Liver (tissue), 9 donors: ENCODE data around the gene HRC. TPM values are rescaled to one million over a fixed set of nuclear protein-coding genes. Genes with fewer than 3 reads are reported as not detected.

Experiments
- DNase-seq: peaks from one replicate; pipeline ENCODE4 v3.0.0-alpha.2; 2017; ENCODE audit warnings: low spot score
- H3K27ac ChIP-seq, 2 donors: one replicate each; pipeline ENCODE4 v1.7.0; 2013; ENCODE audit warnings: inconsistent platforms in 2 of 2, low read length in 2 of 2, control low read depth in 1 of 2, low read depth in 1 of 2, mild to moderate bottlenecking in 1 of 2
- H3K27me3 ChIP-seq, 4 donors: one replicate each; pipeline versions ENCODE4 v1.6.1 to v1.7.0; 2013; ENCODE audit warnings: low read length in 3 of 4, inconsistent platforms in 1 of 4, mild to moderate bottlenecking in 1 of 4, moderate library complexity in 1 of 4; ENCODE audit not compliant: control insufficient read depth in 4 of 4, insufficient read depth in 4 of 4
- H3K36me3 ChIP-seq, 4 donors: one replicate each; pipeline versions ENCODE4 v1.6.1 to v1.7.0; 2013; ENCODE audit warnings: low read length in 3 of 4, mild to moderate bottlenecking in 3 of 4, low read depth in 1 of 4, moderate library complexity in 1 of 4; ENCODE audit not compliant: control insufficient read depth in 4 of 4, insufficient read depth in 3 of 4
- H3K4me1 ChIP-seq, 4 donors: one replicate each; pipeline versions ENCODE4 v1.6.1 to v1.7.0; 2013; ENCODE audit warnings: low read length in 3 of 4, mild to moderate bottlenecking in 3 of 4, moderate library complexity in 1 of 4; ENCODE audit not compliant: control insufficient read depth in 4 of 4, insufficient read depth in 4 of 4
- H3K4me3 ChIP-seq, 3 donors: one replicate each; pipeline versions ENCODE4 v1.6.1 to v1.7.0; 2013; ENCODE audit warnings: low read length in 3 of 3, control low read depth in 1 of 3, low read depth in 1 of 3, mild to moderate bottlenecking in 1 of 3
- H3K9ac ChIP-seq, 2 donors: one replicate each; pipeline ENCODE4 v1.7.0; 2013; ENCODE audit warnings: low read length in 2 of 2, mild to moderate bottlenecking in 2 of 2, moderate library complexity in 2 of 2, control low read depth in 1 of 2, low read depth in 1 of 2
- H3K9me3 ChIP-seq, 4 donors: one replicate each; pipeline versions ENCODE4 v1.6.1 to v1.7.0; 2013; ENCODE audit warnings: low read length in 3 of 4; ENCODE audit not compliant: control insufficient read depth in 4 of 4
- CTCF ChIP-seq: fragments of 150-350 bp; IDR thresholded peaks from 2 replicates; pipeline ENCODE4 v1.5.1; 2017; ENCODE audit warnings: improper control_type of control experiment, low read depth, low read length; ENCODE audit not compliant: missing input control
- EGR1 ChIP-seq, 2 donors: IDR thresholded peaks; 2 replicates each; pipeline ENCODE4 v1.6.1; 2016 to 2018; ENCODE audit warnings: antibody characterized with exemption in 2 of 2, low read depth in 2 of 2
- FOXA1 ChIP-seq: IDR thresholded peaks from 2 replicates; pipeline ENCODE4 v1.6.1; 2016; ENCODE audit warnings: antibody characterized with exemption
- FOXA2 ChIP-seq: IDR thresholded peaks from 2 replicates; pipeline ENCODE4 v1.6.1; 2016; ENCODE audit warnings: antibody characterized with exemption
- HNF4G ChIP-seq: IDR thresholded peaks from 2 replicates; pipeline ENCODE4 v1.6.1; 2016; ENCODE audit warnings: antibody characterized with exemption
- JUND ChIP-seq, 2 donors: IDR thresholded peaks; 2 replicates each; pipeline ENCODE4 v1.6.1; 2016; ENCODE audit warnings: antibody characterized with exemption in 2 of 2
- NR2F2 ChIP-seq: IDR thresholded peaks from 2 replicates; pipeline ENCODE4 v1.6.1; 2016; ENCODE audit warnings: antibody characterized with exemption
- RAD21 ChIP-seq, 2 donors: IDR thresholded peaks; 2 replicates each; pipeline ENCODE4 v1.6.1; 2016; ENCODE audit warnings: antibody characterized with exemption in 2 of 2, mild to moderate bottlenecking in 2 of 2
- RXRA ChIP-seq, 2 donors: IDR thresholded peaks; 2 replicates each; pipeline ENCODE4 v1.6.1; 2017 to 2018; ENCODE audit warnings: antibody characterized with exemption in 2 of 2, mild to moderate bottlenecking in 1 of 2
- SP1 ChIP-seq: IDR thresholded peaks from 2 replicates; pipeline ENCODE4 v1.6.1; 2018; ENCODE audit warnings: antibody characterized with exemption, mild to moderate bottlenecking
- TAF1 ChIP-seq: conservative IDR thresholded peaks from 2 replicates; pipeline ENCODE4 v1.6.1; 2016; ENCODE audit warnings: antibody characterized with exemption, mild to moderate bottlenecking
- YY1 ChIP-seq: IDR thresholded peaks from 2 replicates; pipeline ENCODE4 v1.6.1; 2016; ENCODE audit warnings: antibody characterized with exemption, mild to moderate bottlenecking
- WGBS: extraction: QIAGEN DNeasy Blood & Tissue Kit; methylation state at CpG from one replicate; pipeline ENCODE4 v1.1.7; 2013; 5-methylcytosine and 5-hydroxymethylcytosine counted together
- polyA plus RNA-seq, 2 donors: library from polyadenylated mRNA; stranded (reverse) in 1 of 2; unstranded in 1 of 2; fragments of 200-250 nt in 1 of 2; fragments of >200 nt in 1 of 2; fragmentation: Nextera tagmentation in 1 of 2; extraction: Ambion mirVana in 1 of 2; gene quantifications; one replicate each; pipeline versions ENCODE4 v1.2.1 to v1.2.3, GENCODE V29; 2013 to 2015
- total RNA-seq, 2 donors: library from RNA; depleted of rRNA; stranded (reverse); fragments of >200 nt; gene quantifications; one replicate each; pipeline ENCODE4 v1.2.3, GENCODE V29; 2014
- TF ChIP-seq, protein P1 (sequence below): IDR thresholded peaks from 2 replicates; pipeline ENCODE4 v1.6.1; 2016; ENCODE audit warnings: antibody characterized with exemption
- TF ChIP-seq, protein P2 (sequence below): IDR thresholded peaks from 2 replicates; pipeline ENCODE4 v1.6.1; 2016; ENCODE audit warnings: antibody characterized with exemption, mild to moderate bottlenecking
- TF ChIP-seq, protein P3 (sequence below): IDR thresholded peaks from 2 replicates; pipeline ENCODE4 v1.6.1; 2016; ENCODE audit warnings: antibody characterized with exemption
- donor health status: healthy.
- donor health status: healthy.
- donor health status: healthy.
- donor health status: healthy.
- donor health status: healthy.

Gene HRC
- total and polyA plus RNA-seq, 4 donors, result 0.25 to 1.2 (median 0.84) TPM

- TF ChIP-seq CTCF, result no peak
- TF ChIP-seq FOXA2, result no peak
- TF ChIP-seq RXRA (IDR thresholded peaks at IDR 0.05), result no peak
- TF ChIP-seq, protein P1, sequence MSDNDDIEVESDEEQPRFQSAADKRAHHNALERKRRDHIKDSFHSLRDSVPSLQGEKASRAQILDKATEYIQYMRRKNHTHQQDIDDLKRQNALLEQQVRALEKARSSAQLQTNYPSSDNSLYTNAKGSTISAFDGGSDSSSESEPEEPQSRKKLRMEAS, result no peak
Measured at GRCh38 chr19:49109569-49110233, 45.5 kb downstream of the HRC start (continued).

- H3K4me3 ChIP-seq, result no peak overlapping the region
- peaks cover 0 to 5% (median 4%) of the 10 kb centered on the region in 4 donors for H3K4me1 ChIP-seq
- H3K9me3 ChIP-seq, result no peaks in the 10 kb centered on the region
- H3K36me3 ChIP-seq, result peaks cover 5 to 48% (median 19%) of the 10 kb centered on the region in 4 donors
- H3K9ac ChIP-seq, result no peak overlapping the region
- 90% methylated on average over 5 of the region's 5 CpGs for WGBS
- no peaks in the 10 kb centered on the region for H3K27me3 ChIP-seq
- TF ChIP-seq RAD21 (IDR thresholded peaks at IDR 0.05) (no peak), FOXA1 (no peak), NR2F2 (no peak), JUND (IDR thresholded peaks at IDR 0.05) (no peak), EGR1 (IDR thresholded peaks at IDR 0.05; ENCODE audit: low read depth in 2 of 2) (no peak), TAF1 (no peak), YY1 (no peak), HNF4G (no peak), SP1 (no peak), FOXA2 (no peak)
- TF ChIP-seq, protein P2, sequence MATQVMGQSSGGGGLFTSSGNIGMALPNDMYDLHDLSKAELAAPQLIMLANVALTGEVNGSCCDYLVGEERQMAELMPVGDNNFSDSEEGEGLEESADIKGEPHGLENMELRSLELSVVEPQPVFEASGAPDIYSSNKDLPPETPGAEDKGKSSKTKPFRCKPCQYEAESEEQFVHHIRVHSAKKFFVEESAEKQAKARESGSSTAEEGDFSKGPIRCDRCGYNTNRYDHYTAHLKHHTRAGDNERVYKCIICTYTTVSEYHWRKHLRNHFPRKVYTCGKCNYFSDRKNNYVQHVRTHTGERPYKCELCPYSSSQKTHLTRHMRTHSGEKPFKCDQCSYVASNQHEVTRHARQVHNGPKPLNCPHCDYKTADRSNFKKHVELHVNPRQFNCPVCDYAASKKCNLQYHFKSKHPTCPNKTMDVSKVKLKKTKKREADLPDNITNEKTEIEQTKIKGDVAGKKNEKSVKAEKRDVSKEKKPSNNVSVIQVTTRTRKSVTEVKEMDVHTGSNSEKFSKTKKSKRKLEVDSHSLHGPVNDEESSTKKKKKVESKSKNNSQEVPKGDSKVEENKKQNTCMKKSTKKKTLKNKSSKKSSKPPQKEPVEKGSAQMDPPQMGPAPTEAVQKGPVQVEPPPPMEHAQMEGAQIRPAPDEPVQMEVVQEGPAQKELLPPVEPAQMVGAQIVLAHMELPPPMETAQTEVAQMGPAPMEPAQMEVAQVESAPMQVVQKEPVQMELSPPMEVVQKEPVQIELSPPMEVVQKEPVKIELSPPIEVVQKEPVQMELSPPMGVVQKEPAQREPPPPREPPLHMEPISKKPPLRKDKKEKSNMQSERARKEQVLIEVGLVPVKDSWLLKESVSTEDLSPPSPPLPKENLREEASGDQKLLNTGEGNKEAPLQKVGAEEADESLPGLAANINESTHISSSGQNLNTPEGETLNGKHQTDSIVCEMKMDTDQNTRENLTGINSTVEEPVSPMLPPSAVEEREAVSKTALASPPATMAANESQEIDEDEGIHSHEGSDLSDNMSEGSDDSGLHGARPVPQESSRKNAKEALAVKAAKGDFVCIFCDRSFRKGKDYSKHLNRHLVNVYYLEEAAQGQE, result no peak
- TF ChIP-seq, protein P3, sequence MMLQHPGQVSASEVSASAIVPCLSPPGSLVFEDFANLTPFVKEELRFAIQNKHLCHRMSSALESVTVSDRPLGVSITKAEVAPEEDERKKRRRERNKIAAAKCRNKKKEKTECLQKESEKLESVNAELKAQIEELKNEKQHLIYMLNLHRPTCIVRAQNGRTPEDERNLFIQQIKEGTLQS, result no peak
- TF ChIP-seq, protein P1, result no peak
- no peak overlapping the region for H3K27ac ChIP-seq
- DNase-seq, result no peak
Measured at GRCh38 chr19:49109051-49109450, 46.1 kb downstream of the HRC start.
